GM12873 (cell line): Measurements from ENCODE around the gene C11orf54.

Experiments used
- TF ChIP-seq, protein P1 (sequence below): IDR thresholded peaks from 2 replicates; pipeline ENCODE4 v1.5.1; 2012; ENCODE audit warnings: low read depth, mild to moderate bottlenecking, moderate library complexity, low read length, control low read depth; ENCODE audit not compliant: insufficient read depth; ENCODE audit errors: missing control alignments

Gene C11orf54

DNA sequence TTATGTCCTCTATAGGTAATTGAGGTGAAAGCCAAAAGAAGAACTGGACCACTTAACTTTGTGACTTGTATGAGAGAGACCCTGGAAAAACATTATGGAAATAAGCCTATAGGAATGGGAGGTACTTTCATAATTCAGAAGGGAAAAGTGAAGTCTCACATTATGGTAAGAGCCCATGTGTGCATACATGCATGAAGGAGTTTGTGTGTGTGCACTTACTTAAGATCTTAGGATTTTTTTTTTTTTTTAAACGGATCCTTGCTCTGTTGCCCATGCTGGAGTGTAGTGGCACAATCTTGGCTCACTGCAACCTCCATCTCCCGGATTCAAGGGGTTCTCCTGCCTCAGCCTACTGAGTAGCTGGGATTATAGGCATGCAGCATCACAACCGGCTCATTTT, 15.8 kb downstream of the C11orf54 start:
- TF ChIP-seq, protein P1, sequence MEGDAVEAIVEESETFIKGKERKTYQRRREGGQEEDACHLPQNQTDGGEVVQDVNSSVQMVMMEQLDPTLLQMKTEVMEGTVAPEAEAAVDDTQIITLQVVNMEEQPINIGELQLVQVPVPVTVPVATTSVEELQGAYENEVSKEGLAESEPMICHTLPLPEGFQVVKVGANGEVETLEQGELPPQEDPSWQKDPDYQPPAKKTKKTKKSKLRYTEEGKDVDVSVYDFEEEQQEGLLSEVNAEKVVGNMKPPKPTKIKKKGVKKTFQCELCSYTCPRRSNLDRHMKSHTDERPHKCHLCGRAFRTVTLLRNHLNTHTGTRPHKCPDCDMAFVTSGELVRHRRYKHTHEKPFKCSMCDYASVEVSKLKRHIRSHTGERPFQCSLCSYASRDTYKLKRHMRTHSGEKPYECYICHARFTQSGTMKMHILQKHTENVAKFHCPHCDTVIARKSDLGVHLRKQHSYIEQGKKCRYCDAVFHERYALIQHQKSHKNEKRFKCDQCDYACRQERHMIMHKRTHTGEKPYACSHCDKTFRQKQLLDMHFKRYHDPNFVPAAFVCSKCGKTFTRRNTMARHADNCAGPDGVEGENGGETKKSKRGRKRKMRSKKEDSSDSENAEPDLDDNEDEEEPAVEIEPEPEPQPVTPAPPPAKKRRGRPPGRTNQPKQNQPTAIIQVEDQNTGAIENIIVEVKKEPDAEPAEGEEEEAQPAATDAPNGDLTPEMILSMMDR = no peak

DNA sequence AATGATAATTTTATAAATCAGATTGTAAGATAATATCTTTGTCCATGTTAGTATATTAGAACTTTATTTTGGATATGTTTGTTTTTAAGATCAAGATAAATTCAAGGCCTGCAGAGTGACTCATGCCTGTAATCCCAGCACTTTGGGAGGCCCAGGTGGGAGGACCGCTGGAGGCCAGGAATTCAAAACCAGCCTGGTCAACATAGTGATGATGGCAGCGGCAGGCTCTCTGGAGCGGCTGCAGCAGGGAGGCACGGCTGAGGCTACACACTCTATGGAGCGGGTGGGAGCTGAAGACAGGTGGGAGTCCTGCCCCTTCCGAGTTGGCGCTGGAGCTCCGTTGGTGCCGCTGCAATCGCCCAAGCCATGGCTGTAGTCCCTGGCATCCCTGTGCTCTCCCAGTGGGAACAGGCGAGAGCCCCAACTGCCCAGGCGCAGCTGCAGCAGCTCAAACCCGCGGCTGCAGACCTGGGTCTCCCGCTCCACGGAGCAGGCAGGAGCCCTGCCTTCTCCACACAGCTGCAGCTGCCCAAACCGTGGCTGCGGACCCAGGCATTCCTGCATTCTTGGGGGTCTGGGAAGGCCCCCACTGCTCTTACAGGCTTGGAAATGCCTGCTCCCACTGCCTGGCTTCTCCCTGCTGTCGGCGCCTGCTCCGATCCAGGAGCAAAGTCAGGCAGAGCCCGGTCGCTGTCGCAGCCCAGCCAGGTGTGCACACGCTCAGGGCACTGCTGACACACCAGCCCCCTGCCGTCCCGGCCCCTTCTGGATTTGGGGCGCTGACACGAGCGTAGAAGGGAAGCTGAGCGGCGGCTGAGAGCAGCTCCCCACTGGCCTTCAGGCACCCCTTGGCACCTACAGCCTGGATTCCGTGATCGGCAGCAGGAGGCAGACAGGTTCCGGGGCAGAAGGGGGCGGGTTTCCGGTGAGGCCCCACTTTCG, 16.7 kb downstream of the C11orf54 start:
- TF ChIP-seq, protein P1 = no peak

DNA sequence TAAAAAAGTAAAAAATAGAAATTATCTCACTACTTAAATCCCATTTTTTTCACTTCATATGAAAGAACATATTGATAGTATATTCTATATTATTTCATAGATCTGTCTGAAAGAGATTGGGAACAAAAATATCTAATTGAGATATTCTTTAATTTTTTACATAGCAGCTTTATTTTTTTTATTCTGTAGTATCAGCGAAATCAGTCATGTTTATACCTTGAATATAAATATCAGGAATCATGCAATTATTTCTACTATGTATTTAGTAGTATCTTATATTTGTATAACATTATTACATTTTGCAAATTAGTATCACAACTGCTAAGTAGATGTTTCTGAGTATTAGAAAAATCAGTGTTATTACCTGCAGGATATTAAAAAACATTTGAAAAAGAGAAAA, 20.4 kb downstream of the C11orf54 start:
- TF ChIP-seq, protein P1 = no peak

- TF ChIP-seq, protein P1 = no peak
Measured at GRCh38 chr11:93765551-93765950, 24.1 kb downstream of the C11orf54 start.

GRCh38 chr11:93766504-93766903, 25.0 kb downstream of the C11orf54 start:
- TF ChIP-seq, protein P1 = no peak

DNA sequence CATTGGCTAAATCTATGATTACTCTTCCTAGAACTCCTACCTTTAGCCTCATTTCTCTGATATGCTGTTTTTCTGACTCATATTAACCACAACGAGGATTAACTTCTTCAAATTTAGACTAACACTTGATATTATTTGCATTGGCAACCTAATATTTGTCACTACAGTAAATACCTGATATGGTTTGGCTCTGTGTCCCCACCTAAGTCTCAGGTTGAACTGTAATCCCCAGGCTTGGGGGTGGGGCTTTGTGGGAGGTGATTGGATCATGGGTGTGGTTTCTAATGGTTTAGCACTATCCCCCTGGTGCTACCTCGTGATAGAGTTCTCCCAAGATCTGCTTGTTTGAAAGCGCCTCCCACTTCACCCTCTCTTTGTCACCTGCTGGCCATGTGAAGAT, 25.5 kb downstream of the C11orf54 start:
- TF ChIP-seq, protein P1 = no peak

DNA sequence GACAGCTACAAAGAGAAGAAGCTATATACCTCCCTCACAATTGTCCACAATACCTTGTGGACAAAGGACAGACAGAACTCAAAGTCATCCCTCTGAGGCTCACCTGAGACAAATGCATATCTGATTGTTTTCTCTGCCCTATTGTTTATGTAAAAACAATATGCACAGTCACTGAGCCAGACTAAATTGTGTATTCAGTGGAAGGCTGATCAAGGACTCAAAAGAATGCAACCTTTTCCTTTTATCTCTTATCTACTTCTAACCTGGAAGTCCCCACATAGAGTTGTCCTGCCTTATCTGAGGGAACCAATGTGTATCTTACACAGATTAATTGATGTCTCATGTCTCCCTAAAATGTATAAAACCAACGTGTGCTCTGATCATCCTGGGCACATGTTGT, 28.7 kb downstream of the C11orf54 start:
- TF ChIP-seq, protein P1 = no peak
